ENCODE data around the gene SETD7. TPM values are rescaled to one million over a fixed set of nuclear protein-coding genes. Genes with fewer than 3 reads are reported as not detected.

SETD7 gene
- total and polyA plus RNA-seq, 2 of the 8 experiments (the other 6 are each of a cell fraction or from before 2014, with no cell fraction given) = 1.5 to 4.6 TPM

DNA sequence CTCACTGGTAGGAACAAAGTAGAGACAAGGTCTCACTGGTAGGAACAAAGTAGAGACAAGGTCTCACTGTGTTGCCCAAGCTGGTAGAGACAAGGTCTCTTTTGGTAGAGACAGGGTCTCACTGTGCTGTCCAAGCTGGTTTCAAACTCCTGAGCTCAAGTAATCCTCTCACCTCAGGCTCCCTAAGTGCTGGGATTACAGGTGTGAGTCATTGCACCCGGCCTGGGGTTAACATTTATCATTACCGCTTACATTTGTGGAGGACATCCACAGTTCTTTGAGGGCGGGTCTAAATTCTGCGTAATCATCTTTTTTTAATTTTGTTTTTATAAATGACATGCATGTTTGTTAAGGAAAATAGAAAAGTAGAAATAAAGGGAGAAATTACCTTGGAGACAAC, 90.1 kb downstream of the SETD7 start:
- ChIA-PET CTCF (ENCODE audit: partially characterized antibody) (no interaction called here), POLR2A (ENCODE audit: partially characterized antibody) (interaction anchor here (0.8 to 1.3 kb wide), 4 partner anchors 13 to 224 kb away, joined by 3 to 5 read pairs (median 4); no protein-coding TSS in a partner anchor)
- 77% methylated on average over 4 of the region's 4 CpGs; no CpG with 5 or more reads in 1 of the 2 experiments for WGBS, 2 experiments (ENCODE audit: extremely low coverage in 1 of 2, insufficient coverage in 1 of 2, insufficient read length in 1 of 2, insufficient replicate concordance in 2 of 2, low coverage in 1 of 2, low lambda C conversion rate in 2 of 2, missing lambda C conversion rate in 1 of 2)
- Histone ChIP-seq H3K23ac (ENCODE audit: insufficient read length) (no peak overlapping the region), H3K4ac (replicated peaks; ENCODE audit: insufficient read length, low read depth, low read length) (no peak overlapping the region), H3K23me2 (ENCODE audit: low read depth, low read length) (no peaks in the 10 kb centered on the region), H3K4me2 (ENCODE audit: insufficient read depth in 1 of 2, low read depth in 2 of 2, low read length in 2 of 2) (no peak overlapping the region), H3K79me2 (ENCODE audit: control insufficient read depth in 1 of 2, insufficient read depth in 2 of 2, low read length in 2 of 2) (peaks cover 0 to 72% of the 10 kb centered on the region in 2 experiments; a peak in 3 of 4 replicates), H3K27ac (ENCODE audit: low read depth, low read length) (no peak overlapping the region), H3K56ac (replicated peaks; ENCODE audit: insufficient read length, low read depth, low read length) (no peak overlapping the region), H3K27me3 (replicated peaks in 1 of 4; ENCODE audit: control insufficient read depth in 3 of 4, extremely low read depth in 1 of 4, insufficient read depth in 3 of 4, low read length in 3 of 4) (no peaks in the 10 kb centered on the region), H2BK20ac (ENCODE audit: low read length) (no peak overlapping the region), H3K4me1 (replicated peaks in 1 of 4; ENCODE audit: control insufficient read depth in 3 of 4, insufficient read depth in 4 of 4, low read length in 3 of 4) (peaks cover 0 to 3% (median 0%) of the 10 kb centered on the region in 4 experiments; a peak in 1 of 7 replicates), H2BK15ac (ENCODE audit: low read length) (no peak overlapping the region), H4K5ac (ENCODE audit: insufficient read length, low read depth, low read length) (no peak overlapping the region), H2BK5ac (ENCODE audit: low read depth, low read length) (no peak overlapping the region), H2BK120ac (replicated peaks; ENCODE audit: low read depth, low read length) (no peak overlapping the region), H3K14ac (ENCODE audit: insufficient read length) (no peak overlapping the region), H3K9me3 (ENCODE audit: insufficient read depth in 2 of 2, low read depth in 1 of 2, low read length in 1 of 2) (peaks cover 0 to 4% of the 10 kb centered on the region in 2 experiments; a peak in 1 of 4 replicates), H4K91ac (replicated peaks; ENCODE audit: insufficient read length, low read length) (no peak overlapping the region), H3K18ac (ENCODE audit: extremely low read depth, low read length) (no peak overlapping the region), H2AFZ (ENCODE audit: low read length) (no peak overlapping the region), H3K4me3 (ENCODE audit: extremely low read depth in 1 of 4, insufficient read depth in 2 of 4, low read depth in 3 of 4, low read length in 4 of 4) (no peak overlapping the region), H3K36me3 (ENCODE audit: control insufficient read depth in 2 of 4, insufficient read depth in 4 of 4, low read length in 3 of 4) (no peaks in the 10 kb centered on the region), H4K8ac (ENCODE audit: extremely low read depth, insufficient read depth, low read length) (no peak overlapping the region), H2BK12ac (ENCODE audit: low read depth, low read length) (no peak overlapping the region), H3K9ac (replicated peaks in 1 of 4; ENCODE audit: extremely low read depth in 1 of 4, low read depth in 3 of 4, low read length in 3 of 4) (no peak overlapping the region), H2AK5ac (ENCODE audit: low read depth, low read length) (no peak overlapping the region), H3K79me1 (ENCODE audit: low read depth, low read length) (peaks cover 11% of the 10 kb centered on the region; the same call in 1 of the 2 replicates), H4K20me1 (replicated peaks in 1 of 2; ENCODE audit: control insufficient read depth in 1 of 2, insufficient read depth in 2 of 2, low read length in 2 of 2) (no peaks in the 10 kb centered on the region)
- FAIRE-seq (no peak), DNase-seq (ENCODE audit: low read depth in 1 of 2, low spot score in 2 of 2) (no peak)
- TF ChIP-seq, protein P1, sequence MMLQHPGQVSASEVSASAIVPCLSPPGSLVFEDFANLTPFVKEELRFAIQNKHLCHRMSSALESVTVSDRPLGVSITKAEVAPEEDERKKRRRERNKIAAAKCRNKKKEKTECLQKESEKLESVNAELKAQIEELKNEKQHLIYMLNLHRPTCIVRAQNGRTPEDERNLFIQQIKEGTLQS (IDR thresholded peaks at IDR 0.05; ENCODE audit: insufficient read depth, low read depth, low read length) = no peak
- no peak for TF ChIP-seq JUN (IDR thresholded peaks at IDR 0.05; ENCODE audit: low read depth, low read length)
- no peak for TF ChIP-seq GTF2F1 (IDR thresholded peaks at IDR 0.05; ENCODE audit: borderline replicate concordance, low read depth, low read length)

All from H1 (cell line).